Forelimb muscle (tissue), 1 donor: Measurements from ENCODE around the gene ANKRD13D. TPM values are rescaled to one million over a fixed set of nuclear protein-coding genes. Genes with fewer than 3 reads are reported as not detected.

ENCODE experiments used
- DNase-seq: peaks from one replicate; pipeline ENCODE4 v3.0.0-alpha.2; 2013; ENCODE audit warnings: low read depth
- polyA plus RNA-seq: library from polyadenylated mRNA; unstranded; fragments of 120-200 nt; gene quantifications from one replicate; pipeline ENCODE4 v1.2.1, GENCODE V29; 2013; ENCODE audit not compliant: insufficient read length

Gene ANKRD13D
- polyA plus RNA-seq, 1 donor: 29.3 TPM

DNA sequence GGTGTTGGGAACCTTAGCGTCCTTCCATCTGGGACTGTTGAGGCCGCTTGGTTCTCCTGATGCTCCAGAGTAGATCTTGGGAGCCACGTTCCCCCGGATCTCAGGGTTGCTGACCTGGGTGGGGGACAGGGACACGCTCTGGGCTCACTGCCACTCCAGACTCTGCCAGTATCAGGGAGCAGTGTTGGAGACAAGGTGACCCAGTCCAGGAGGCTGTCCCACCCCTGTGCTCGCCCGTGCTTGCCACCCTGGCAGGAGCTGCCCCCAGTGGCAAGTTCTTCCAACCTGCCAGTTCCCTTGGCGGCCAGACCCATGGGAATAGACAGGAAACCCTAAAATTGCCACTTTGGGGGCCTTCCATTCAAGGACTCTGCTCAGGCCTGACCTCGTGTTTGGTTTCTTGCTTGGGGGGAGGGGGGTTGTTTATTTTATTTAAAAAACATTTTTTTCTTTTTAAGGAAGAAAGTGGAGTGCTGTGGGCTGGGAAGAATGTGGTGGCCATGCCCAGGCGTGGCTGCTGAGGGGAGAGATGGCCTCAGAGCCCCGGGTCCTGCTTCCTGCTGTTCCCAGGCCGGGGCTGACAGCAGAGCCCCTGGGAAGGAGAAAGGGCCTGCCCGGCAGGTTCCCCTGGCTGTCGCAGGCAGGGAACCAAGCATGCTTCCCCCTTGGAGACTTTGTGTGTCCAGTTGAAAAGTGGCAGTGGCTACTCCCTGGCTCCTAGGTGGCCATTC is 15.7 kb upstream of the ANKRD13D start:
- no peak for DNase-seq

- no peak for DNase-seq
These were observed 14.1 kb upstream of the ANKRD13D start for GRCh38 chr11:67274768-67275605.

GRCh38 chr11:67275606-67276409 is 13.3 kb upstream of the ANKRD13D start:
- DNase-seq: no peak

GRCh38 chr11:67276781-67277230 is 12.3 kb upstream of the ANKRD13D start:
- DNase-seq: no peak

DNA sequence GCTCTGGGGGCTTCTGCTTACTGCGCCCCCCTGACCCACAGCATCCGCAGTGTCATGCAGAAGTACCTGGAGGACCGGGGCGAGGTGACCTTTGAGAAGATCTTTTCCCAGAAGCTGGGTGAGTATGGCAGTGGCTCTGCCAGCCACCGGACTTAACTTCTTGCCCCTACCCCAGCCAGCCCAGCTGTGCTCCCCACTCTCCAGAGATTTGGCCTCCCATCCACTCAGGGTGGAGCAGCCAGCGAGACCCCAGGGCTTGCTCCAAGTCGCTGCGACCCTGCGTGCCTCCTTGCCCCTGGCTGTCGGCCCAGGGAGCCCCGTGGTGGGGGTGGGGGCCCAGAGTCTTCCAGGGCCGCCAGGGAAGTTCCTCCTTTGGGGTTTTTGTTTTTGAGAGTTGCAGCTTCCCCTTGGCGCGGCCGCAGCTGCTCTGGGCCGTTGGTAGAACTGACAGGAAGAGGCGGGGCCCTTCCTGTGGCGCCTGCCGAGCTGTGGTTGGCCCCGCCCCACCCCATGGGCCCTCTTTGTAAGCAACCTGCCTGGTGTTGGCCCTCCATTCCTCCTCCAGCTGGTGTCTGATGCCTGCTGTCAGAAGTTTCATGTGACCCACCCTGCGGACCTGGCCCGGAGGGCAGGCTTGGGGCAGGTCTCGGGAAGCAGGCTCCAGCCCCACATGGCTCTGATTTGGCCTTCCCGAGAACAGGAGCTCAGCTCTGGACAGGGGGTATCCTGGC is 11.7 kb upstream of the ANKRD13D start:
- DNase-seq: no peak

DNA sequence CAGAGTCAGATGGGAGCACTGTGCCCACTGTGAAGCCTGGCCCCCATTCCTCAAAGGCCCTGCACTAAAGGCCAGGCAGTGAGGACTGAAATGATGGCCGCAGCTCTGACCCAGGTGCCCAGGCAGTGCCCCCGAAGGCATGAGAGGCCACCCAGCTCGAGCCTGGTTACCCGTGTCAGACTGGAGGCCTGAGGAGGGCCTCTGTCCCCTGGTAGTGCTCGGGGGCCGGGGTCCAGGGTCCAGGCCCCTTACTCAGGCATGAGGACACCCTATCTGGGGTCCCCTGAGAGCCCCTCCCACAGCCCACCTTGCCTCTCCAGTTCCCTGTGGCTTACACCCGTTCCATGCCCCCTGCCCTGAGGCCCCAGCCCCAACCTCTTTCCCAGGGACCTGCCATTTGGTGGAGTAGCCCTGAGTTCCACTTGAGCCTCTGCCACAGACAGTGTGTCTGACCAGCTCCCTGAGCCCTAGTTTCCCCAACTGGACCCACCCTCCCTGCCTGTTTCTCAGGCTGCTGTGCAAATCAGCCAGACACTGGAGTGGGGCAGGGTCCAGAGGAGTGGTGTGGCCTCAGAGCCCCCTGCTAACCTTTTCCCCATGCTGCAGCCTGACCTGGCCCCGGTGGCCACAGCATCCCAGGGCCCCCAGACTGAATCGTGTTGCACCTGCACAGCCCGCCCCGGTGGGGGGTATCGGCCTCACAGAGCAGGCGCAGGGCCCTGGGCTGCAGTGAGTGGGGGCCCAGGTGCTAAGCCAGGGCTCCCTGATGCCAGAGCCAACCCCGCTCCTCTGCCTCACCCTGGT is 10.8 kb upstream of the ANKRD13D start:
- DNase-seq: no peak

DNA sequence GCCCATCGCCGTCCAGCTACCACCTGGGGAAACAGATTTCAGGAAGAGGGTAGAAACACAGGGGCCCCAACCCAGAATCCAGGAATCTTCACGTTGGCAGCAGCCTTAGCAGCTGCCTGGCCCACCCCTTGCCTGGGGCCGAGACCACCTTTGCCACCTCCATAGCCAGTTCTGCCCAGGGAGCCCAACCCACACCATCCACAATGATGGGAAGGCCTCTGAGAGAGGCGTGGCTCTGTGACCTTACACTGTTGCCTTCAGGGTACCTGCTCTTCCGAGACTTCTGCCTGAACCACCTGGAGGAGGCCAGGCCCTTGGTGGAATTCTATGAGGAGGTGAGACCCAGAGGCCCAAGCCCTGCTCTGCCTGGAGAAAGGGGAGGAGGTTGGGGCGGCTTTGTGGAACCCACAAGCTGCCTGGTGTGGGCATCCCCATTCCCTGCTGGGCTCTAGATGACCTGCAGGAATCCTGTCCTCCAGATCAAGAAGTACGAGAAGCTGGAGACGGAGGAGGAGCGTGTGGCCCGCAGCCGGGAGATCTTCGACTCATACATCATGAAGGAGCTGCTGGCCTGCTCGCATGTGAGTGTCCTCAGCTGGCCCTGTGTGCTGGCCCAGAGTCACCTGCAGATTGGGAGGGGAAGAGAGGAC is 10.0 kb upstream of the ANKRD13D start:
- no peak for DNase-seq

GRCh38 chr11:67279589-67280340 is 9.3 kb upstream of the ANKRD13D start:
- no peak for DNase-seq

GRCh38 chr11:67280341-67280787 is 8.7 kb upstream of the ANKRD13D start:
- DNase-seq: no peak

DNA sequence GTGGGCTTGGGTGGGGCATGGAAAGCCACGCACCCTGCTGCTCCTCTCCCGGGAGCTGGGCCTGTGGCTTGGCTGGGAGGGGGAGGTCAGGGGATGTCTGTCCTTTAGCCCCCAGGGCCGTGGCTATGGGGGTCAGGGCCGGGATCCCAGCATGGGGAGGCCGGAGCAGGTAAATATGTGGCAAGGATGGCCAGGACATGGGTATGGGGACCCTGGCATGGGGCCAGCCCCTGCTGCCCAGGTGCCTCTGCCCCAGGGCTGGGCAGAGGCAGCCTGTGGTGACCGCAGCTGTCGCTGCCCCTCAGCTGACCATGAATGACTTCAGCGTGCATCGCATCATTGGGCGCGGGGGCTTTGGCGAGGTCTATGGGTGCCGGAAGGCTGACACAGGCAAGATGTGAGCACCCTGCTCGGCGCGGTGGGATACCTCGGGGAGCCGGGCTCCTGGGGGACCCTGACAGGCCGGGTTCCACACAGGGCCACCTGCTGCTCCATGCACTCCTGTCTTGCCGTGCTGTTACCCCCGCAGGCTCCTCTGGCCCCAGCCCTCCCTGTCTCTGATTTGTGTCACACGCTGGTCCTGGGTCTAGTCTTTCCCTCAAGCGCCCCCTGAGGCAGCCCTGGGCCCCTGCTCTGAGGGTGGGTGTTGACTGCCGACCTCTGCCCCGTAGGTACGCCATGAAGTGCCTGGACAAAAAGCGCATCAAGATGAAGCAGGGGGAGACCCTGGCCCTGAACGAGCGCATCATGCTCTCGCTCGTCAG is 8.1 kb upstream of the ANKRD13D start:
- no peak for DNase-seq

GRCh38 chr11:67281552-67282150 is 7.5 kb upstream of the ANKRD13D start:
- no peak for DNase-seq

DNA sequence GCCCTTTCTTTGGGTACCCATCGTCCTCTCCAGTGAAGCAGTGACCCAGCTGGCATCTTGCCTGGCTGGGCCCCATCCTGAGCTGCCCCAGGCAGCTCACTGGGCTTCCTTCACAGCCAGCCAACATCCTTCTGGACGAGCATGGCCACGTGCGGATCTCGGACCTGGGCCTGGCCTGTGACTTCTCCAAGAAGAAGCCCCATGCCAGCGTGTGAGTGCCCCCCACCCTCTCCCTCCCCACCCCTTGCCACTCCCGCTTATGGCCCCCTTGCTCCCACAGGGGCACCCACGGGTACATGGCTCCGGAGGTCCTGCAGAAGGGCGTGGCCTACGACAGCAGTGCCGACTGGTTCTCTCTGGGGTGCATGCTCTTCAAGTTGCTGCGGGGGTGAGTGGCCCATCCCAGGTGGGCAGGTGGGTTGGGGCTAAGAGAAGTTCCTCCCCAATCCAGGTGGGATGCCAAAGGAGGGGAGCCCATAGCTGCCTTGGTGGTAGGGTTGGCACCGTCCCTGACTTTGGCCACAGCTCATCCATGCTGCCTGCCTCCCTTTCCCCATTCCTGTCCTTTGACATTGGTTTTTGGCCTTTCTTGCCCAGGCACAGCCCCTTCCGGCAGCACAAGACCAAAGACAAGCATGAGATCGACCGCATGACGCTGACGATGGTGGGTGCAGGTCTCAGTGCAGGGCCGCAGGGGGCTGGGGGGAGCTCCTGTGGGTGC is 6.8 kb upstream of the ANKRD13D start:
- no peak for DNase-seq

DNA sequence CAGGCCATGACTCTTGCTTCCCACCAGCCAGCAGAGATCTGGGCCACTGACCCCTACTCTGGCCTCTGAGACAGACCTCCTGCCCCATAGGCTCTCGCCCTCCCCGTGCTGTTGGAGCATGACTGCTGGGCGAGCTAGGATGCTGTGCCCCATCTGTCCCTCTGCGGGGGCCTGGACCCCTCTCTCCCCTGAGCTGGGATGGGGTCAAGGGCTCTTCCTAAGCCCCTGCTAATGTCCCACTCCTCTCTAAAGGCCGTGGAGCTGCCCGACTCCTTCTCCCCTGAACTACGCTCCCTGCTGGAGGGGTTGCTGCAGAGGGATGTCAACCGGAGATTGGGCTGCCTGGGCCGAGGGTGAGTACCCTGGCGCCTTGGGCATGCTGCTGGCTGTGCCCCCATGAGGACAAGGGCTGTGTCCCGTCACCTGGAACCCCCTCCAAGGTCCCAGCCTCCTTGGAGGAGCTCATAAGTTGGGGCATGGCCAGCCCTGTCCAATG is 6.2 kb upstream of the ANKRD13D start:
- no peak for DNase-seq

- DNase-seq: no peak
These were observed 5.6 kb upstream of the ANKRD13D start for GRCh38 chr11:67283481-67283963.

DNA sequence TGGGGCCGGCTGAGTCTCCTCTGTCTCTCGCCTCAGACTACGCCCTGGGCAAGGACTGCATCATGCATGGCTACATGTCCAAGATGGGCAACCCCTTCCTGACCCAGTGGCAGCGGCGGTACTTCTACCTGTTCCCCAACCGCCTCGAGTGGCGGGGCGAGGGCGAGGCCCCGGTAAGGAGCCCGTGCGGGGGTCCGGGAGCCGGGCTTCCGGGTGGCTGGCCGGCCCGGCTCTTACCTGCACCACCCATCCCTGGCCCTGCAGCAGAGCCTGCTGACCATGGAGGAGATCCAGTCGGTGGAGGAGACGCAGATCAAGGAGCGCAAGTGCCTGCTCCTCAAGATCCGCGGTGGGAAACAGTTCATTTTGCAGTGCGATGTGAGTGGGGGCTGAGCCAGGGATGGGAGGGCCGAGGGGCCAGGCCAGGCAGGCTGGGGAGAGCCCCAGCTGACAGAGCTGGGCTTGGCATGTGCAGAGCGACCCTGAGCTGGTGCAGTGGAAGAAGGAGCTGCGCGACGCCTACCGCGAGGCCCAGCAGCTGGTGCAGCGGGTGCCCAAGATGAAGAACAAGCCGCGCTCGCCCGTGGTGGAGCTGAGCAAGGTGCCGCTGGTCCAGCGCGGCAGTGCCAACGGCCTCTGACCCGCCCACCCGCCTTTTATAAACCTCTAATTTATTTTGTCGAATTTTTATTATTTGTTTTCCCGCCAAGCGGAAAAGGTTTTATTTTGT is 4.1 kb upstream of the ANKRD13D start:
- DNase-seq: no peak
